Fibroblast of mammary gland (primary cell): ENCODE data around the gene TRIM37.

ENCODE experiments used
- DNase-seq: peaks from one replicate; pipeline ENCODE4 v3.0.0-alpha.2; 2010; ENCODE audit warnings: low read depth
- H3K4me3 ChIP-seq: 2 replicates; pipeline ENCODE4 v1.5.1; 2011; ENCODE audit warnings: low read depth, mild to moderate bottlenecking, low read length, moderate library complexity; ENCODE audit not compliant: control insufficient read depth
- CTCF ChIP-seq: conservative IDR thresholded peaks from 2 replicates; pipeline ENCODE4 v1.5.1; 2011; ENCODE audit warnings: low read depth, low read length, inconsistent platforms; ENCODE audit not compliant: control insufficient read depth, insufficient read depth

Gene TRIM37

GRCh38 chr17:58991718-58992331 is 114.9 kb downstream of the TRIM37 start:
- no peak overlapping the region for H3K4me3 ChIP-seq
- no peak for TF ChIP-seq CTCF
- DNase-seq, result no peak

- no peak for DNase-seq
- H3K4me3 ChIP-seq, result no peak overlapping the region
- TF ChIP-seq CTCF, result no peak
These were observed 117.1 kb downstream of the TRIM37 start for GRCh38 chr17:58989629-58990028.

GRCh38 chr17:58985971-58986370 is 120.7 kb downstream of the TRIM37 start:
- no peak for TF ChIP-seq CTCF
- no peak overlapping the region for H3K4me3 ChIP-seq
- no peak for DNase-seq

GRCh38 chr17:58985367-58985766 is 121.3 kb downstream of the TRIM37 start:
- H3K4me3 ChIP-seq, result no peak overlapping the region
- DNase-seq, result no peak
- no peak for TF ChIP-seq CTCF

GRCh38 chr17:58982626-58983025 is 124.1 kb downstream of the TRIM37 start:
- no peak overlapping the region for H3K4me3 ChIP-seq
- no peak for TF ChIP-seq CTCF
- no peak for DNase-seq

GRCh38 chr17:58980706-58981481 is 125.8 kb downstream of the TRIM37 start:
- no peak for TF ChIP-seq CTCF
- DNase-seq, result no peak
- H3K4me3 ChIP-seq, result no peak overlapping the region
